Measurements from ENCODE around the gene SLC13A1.

GRCh38 chr7:123154231-123154860 lies 45.4 kb downstream of the SLC13A1 start:
- peak; percentile 30 to 66 (median 47) for TF ChIP-seq CTCF (IDR thresholded peaks at IDR 0.05 in 4 of 5, conservative IDR thresholded peaks at IDR 0.05 in 1 of 5)
- TF ChIP-seq POLR2A (IDR thresholded peaks at IDR 0.05): no peak
